Adrenal gland (tissue), 12 donors: ENCODE results near the gene AUNIP. TPM values are rescaled to one million over a fixed set of nuclear protein-coding genes. Genes with fewer than 3 reads are reported as not detected.

Source experiments
- DNase-seq, 7 donors: peaks; one replicate each; pipeline ENCODE4 v3.0.0-alpha.2; 2019 to 2020
- H3K27ac ChIP-seq, 5 donors: fragments of 200-600 bp; sonication (generic) in 4 of 5; 1 replicate in 3 of 5; 2 replicates in 2 of 5; pipeline versions ENCODE4 v1.5.1 to v1.8.0; 2016 to 2020; ENCODE audit warnings: mild to moderate bottlenecking in 1 of 5
- H3K27me3 ChIP-seq: fragments of 200-600 bp; 2 replicates; pipeline ENCODE4 v1.8.0; 2021
- H3K36me3 ChIP-seq, 2 donors: fragments of 200-600 bp; replicated peaks in 1 of 2; 1 replicate in 1 of 2; 2 replicates in 1 of 2; pipeline versions ENCODE4 v1.5.1 to v1.8.0; 2018 to 2022
- H3K4me1 ChIP-seq, 2 donors: fragments of 200-600 bp; replicated peaks in 1 of 2; 1 replicate in 1 of 2; 2 replicates in 1 of 2; pipeline versions ENCODE4 v1.5.1 to v1.8.0; 2018 to 2021
- H3K4me3 ChIP-seq, 4 donors: fragments of 200-600 bp; sonication (generic) in 3 of 4; one replicate each; pipeline ENCODE4 v1.5.1; 2016 to 2018
- H3K9me3 ChIP-seq, 3 donors: fragments of 200-600 bp; sonication (generic) in 1 of 3; replicated peaks in 1 of 3; 1 replicate in 2 of 3; 2 replicates in 1 of 3; pipeline versions ENCODE4 v1.5.1 to v1.8.0; 2016 to 2021
- CTCF ChIP-seq, 6 experiments: fragments of 450-650 bp in 4 of 6; fragments of 200-600 bp in 2 of 6; sonication (generic) in 1 of 6; IDR thresholded peaks; 1 replicate in 5 of 6; 2 replicates in 1 of 6; pipeline versions ENCODE4 v1.5.1 to v1.8.0; 2016 to 2021; ENCODE audit warnings: antibody characterized with exemption in 6 of 6, mild to moderate bottlenecking in 2 of 6, moderate library complexity in 1 of 6
- POLR2A ChIP-seq, 2 donors: fragments of 450-650 bp; IDR thresholded peaks; one replicate each; pipeline ENCODE4 v1.6.1; 2017; ENCODE audit warnings: antibody characterized with exemption in 2 of 2, mild to moderate bottlenecking in 2 of 2, moderate library complexity in 1 of 2
- WGBS, 4 donors: extraction: QIAGEN DNeasy Blood & Tissue Kit in 2 of 4; methylation state at CpG; one replicate each; pipeline versions ENCODE4 v1.1.5 to v1.1.7; 2013 to 2017; 5-methylcytosine and 5-hydroxymethylcytosine counted together
- intact Hi-C, 2 donors: fragments of 100-400 bp; cut with DNase I; formaldehyde crosslinking; loops; one replicate each; pipeline versions ENCODE4 v1.14.1 to v1.15.0; 2022 to 2023
- polyA plus RNA-seq, 3 donors: library from polyadenylated mRNA; stranded (reverse); fragments of 200-250 nt in 2 of 3; fragments of 350-450 nt in 1 of 3; fragmentation: Illumina TruSeq in 1 of 3; extraction: RNeasy Lipid Tissue Mini Kit (QIAGEN cat#74804) in 1 of 3; gene quantifications; one replicate each; pipeline ENCODE4 v1.2.3, GENCODE V29; 2013 to 2014
- total RNA-seq, 9 donors: library from RNA; depleted of rRNA in 4 of 9; stranded (reverse); fragments of >200 nt in 4 of 9; fragments of 120-200 nt in 1 of 9; fragmentation: NEBNext Ultra II Directional in 1 of 9; extraction: Animal tissue kit (Norgen Biotek cat#: 25700) in 1 of 9; gene quantifications; one replicate each; pipeline versions ENCODE4 v1.1.0 to v1.2.4, GENCODE V29; 2013 to 2023
- donor health status: healthy with polysubstance abuse.
- donor health status: Bipolar disorder and iron deficiency.
- donor health status: DM: yes; HTN: yes; CAD: no.
- donor health status: DM: no; HTN: no; CAD: no.
- donor health status: DM: no; HTN: no; CAD: no.
- donor health status: DM: yes; HTN: yes; CAD: no.

AUNIP gene
- total and polyA plus RNA-seq, 12 donors = 0.24 to 3.4 (median 0.78) TPM

GRCh38 chr1:25821630-25822091 lies 37.6 kb downstream of the AUNIP start:
- intact Hi-C loops = loop anchor here (5.0 to 10.0 kb wide), 3 partner anchors 41 to 173 kb away; partner anchors contain the start of gene PAFAH2 (in 1 of the 2)
- no peaks in the 10 kb centered on the region for H3K9me3 ChIP-seq
- H3K36me3 ChIP-seq = peaks cover 0 to 18% of the 10 kb centered on the region in 2 donors
- H3K27ac ChIP-seq = peak overlapping the region; percentile 92 to 98 (median 93)
- H3K27me3 ChIP-seq = no peaks in the 10 kb centered on the region
- peak; percentile 70 to 92 (median 85) for DNase-seq
- peaks cover 45 to 71% of the 10 kb centered on the region in 2 donors for H3K4me1 ChIP-seq
- 33 to 41% (median 35%) methylated on average over 5 of the region's 5 CpGs for WGBS, 4 donors
- H3K4me3 ChIP-seq = peak overlapping the region in 1 of 4 donors; percentile 74
- TF ChIP-seq CTCF (IDR thresholded peaks at IDR 0.05) = no peak
- peak in 1 of 2 donors; percentile 72 for TF ChIP-seq POLR2A (IDR thresholded peaks at IDR 0.05)

GRCh38 chr1:25821112-25821476 lies 38.2 kb downstream of the AUNIP start:
- WGBS, 4 donors = 14 to 24% (median 20%) methylated on average over 9 to 10 of the region's 10 CpGs
- Histone ChIP-seq H3K4me1 (peaks cover 43 to 66% of the 10 kb centered on the region in 2 donors), H3K4me3 (peak overlapping the region; percentile 26 to 99 (median 82)), H3K36me3 (peaks cover 0 to 17% of the 10 kb centered on the region in 2 donors), H3K9me3 (no peaks in the 10 kb centered on the region), H3K27ac (peak overlapping the region; percentile 92 to 98 (median 93)), H3K27me3 (no peaks in the 10 kb centered on the region)
- peak in 2 of 7 donors; percentile 26 to 59 for DNase-seq
- intact Hi-C loops = loop anchor here (5.0 to 10.0 kb wide), 3 partner anchors 41 to 174 kb away; partner anchors contain the start of gene PAFAH2 (in 1 of the 2)
- TF ChIP-seq POLR2A (IDR thresholded peaks at IDR 0.05) = no peak
- TF ChIP-seq CTCF (IDR thresholded peaks at IDR 0.05) = no peak

GRCh38 chr1:25820247-25821111 lies 38.8 kb downstream of the AUNIP start:
- peak in 6 of 7 donors; percentile 69 to 89 (median 80) for DNase-seq
- H3K9me3 ChIP-seq = no peaks in the 10 kb centered on the region
- H3K4me3 ChIP-seq = peak overlapping the region; percentile 26 to 99 (median 82)
- intact Hi-C loops = loop anchor here (5.0 to 10.0 kb wide), 3 partner anchors 42 to 174 kb away; partner anchors contain the start of gene PAFAH2 (in 1 of the 2)
- H3K27ac ChIP-seq = peak overlapping the region; percentile 92 to 98 (median 93)
- H3K36me3 ChIP-seq = peaks cover 0 to 20% of the 10 kb centered on the region in 2 donors
- 1 to 2% (median 1%) methylated on average over 12 to 67 of the region's 67 CpGs for WGBS, 4 donors
- H3K4me1 ChIP-seq = peaks cover 37 to 59% of the 10 kb centered on the region in 2 donors
- H3K27me3 ChIP-seq = no peaks in the 10 kb centered on the region
- no peak for TF ChIP-seq CTCF (IDR thresholded peaks at IDR 0.05)
- peak; percentile 32 to 79 for TF ChIP-seq POLR2A (IDR thresholded peaks at IDR 0.05)
